ENCODE data around the gene VILL.

DNA sequence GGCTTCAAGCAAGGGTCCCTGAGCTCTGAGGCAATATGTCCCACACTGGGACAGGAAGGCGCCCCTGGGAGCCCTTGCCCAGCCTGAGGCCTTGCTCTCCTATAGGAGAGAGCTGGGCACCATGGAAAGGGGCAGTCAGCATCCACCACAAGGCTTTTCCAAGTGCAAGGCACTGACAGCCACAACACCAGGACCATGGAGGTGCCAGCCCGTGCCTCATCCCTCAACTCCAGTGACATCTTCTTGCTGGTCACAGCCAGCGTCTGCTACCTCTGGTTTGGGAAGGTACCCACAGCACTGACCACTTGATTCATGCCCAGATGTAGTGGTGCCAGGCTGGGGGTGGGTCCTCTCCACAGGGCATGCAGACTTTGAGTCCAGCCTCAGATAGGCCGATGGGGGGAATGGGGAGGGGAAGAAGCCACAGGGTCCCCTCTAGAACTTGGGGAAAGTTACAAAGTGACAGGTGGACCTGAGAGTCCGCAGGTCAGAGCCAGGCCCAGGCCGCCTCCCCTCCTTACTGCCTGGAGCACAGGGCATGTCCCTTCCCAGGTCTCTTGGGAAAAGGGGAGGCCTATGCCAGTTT lies 11.8 kb downstream of the VILL start:
- TF ChIP-seq, protein P1, sequence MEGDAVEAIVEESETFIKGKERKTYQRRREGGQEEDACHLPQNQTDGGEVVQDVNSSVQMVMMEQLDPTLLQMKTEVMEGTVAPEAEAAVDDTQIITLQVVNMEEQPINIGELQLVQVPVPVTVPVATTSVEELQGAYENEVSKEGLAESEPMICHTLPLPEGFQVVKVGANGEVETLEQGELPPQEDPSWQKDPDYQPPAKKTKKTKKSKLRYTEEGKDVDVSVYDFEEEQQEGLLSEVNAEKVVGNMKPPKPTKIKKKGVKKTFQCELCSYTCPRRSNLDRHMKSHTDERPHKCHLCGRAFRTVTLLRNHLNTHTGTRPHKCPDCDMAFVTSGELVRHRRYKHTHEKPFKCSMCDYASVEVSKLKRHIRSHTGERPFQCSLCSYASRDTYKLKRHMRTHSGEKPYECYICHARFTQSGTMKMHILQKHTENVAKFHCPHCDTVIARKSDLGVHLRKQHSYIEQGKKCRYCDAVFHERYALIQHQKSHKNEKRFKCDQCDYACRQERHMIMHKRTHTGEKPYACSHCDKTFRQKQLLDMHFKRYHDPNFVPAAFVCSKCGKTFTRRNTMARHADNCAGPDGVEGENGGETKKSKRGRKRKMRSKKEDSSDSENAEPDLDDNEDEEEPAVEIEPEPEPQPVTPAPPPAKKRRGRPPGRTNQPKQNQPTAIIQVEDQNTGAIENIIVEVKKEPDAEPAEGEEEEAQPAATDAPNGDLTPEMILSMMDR (IDR thresholded peaks at IDR 0.05; ENCODE audit: low read length), result no peak
- TF ChIP-seq EZH2 (optimal IDR thresholded peaks at IDR 0.05; ENCODE audit: low read depth, low read length), result no peak
